Stimulated activated CD8-positive, alpha-beta memory T cell treated with anti-CD3 and anti-CD28 coated beads, Interleukin-12 subunit alpha, Interleukin-12 subunit beta, amount 100 ng/mL, for 24 hours (primary cell): Measurements from ENCODE around the gene WNT8A.

Source experiments
- DNase-seq: peaks from one replicate; pipeline ENCODE4 v3.0.0-alpha.2; 2020; ENCODE audit errors: extremely low read depth

WNT8A gene

GRCh38 chr5:138140268-138140667 lies 56.4 kb downstream of the WNT8A start:
- no peak for DNase-seq
